Pancreas (tissue), 10 donors: ENCODE measurements around the gene L3MBTL3. TPM values are rescaled to one million over a fixed set of nuclear protein-coding genes. Genes with fewer than 3 reads are reported as not detected.

ENCODE experiments used
- ATAC-seq, 4 donors: fragments of 200-7000 bp; cut with Tn5 transposase; one replicate each; pipeline versions ENCODE4 v1.8.0 to v1.9.1; 2020; ENCODE audit warnings: mild to moderate bottlenecking in 4 of 4, moderate library complexity in 4 of 4
- DNase-seq, 6 donors: peaks; one replicate each; pipeline ENCODE4 v3.0.0-alpha.2; 2020
- FAIRE-seq: peaks from 2 replicates; lab custom pipeline; 2012; peaks lifted over from hg19 to GRCh38; lab: Jason Lieb, UNC
- H3K27ac ChIP-seq, 4 donors: fragments of 200-600 bp; sonication (generic); 1 replicate in 3 of 4; 2 replicates in 1 of 4; pipeline versions ENCODE4 v1.5.0 to v1.8.0; 2020
- H3K27me3 ChIP-seq, 4 donors: fragments of 200-600 bp; one replicate each; pipeline ENCODE4 v1.8.0; 2021
- H3K36me3 ChIP-seq, 3 donors: fragments of 200-600 bp; sonication (generic) in 1 of 3; one replicate each; pipeline versions ENCODE4 v1.5.0 to v1.8.0; 2020 to 2021
- H3K4me1 ChIP-seq, 3 donors: fragments of 200-600 bp; one replicate each; pipeline ENCODE4 v1.8.0; 2021
- H3K4me3 ChIP-seq, 4 donors: fragments of 200-600 bp; sonication (generic) in 2 of 4; one replicate each; pipeline versions ENCODE4 v1.5.0 to v1.8.0; 2020 to 2021
- H3K9me3 ChIP-seq, 4 donors: fragments of 200-600 bp; one replicate each; pipeline ENCODE4 v1.8.0; 2021
- WGBS, 2 donors: extraction: QIAGEN DNeasy Blood & Tissue Kit; methylation state at CpG; one replicate each; pipeline ENCODE4 v1.1.7; 2013; 5-methylcytosine and 5-hydroxymethylcytosine counted together
- intact Hi-C, 3 donors: fragments of 100-400 bp; cut with DNase I; formaldehyde crosslinking; loops; one replicate each; pipeline versions ENCODE4 v1.11.1 to v1.14.2; 2022
- polyA plus RNA-seq, 2 donors: library from polyadenylated mRNA; stranded (reverse); fragments of 200-250 nt; gene quantifications; one replicate each; pipeline ENCODE4 v1.2.3, GENCODE V29; 2013
- total RNA-seq, 6 donors: library from RNA; stranded (reverse); fragmentation: NEBNext Ultra II Directional in 4 of 6; extraction: Animal tissue kit (Norgen Biotek cat#: 25700) in 4 of 6; gene quantifications; one replicate each; pipeline versions ENCODE4 v1.2.1 to v1.2.4, GENCODE V29; 2021 to 2023
- TF ChIP-seq, protein P1 (sequence below), 4 donors: fragments of 200-600 bp; sonication (generic) in 3 of 4; IDR thresholded peaks; one replicate each; pipeline versions ENCODE4 v1.5.0 to v1.8.0; 2021; ENCODE audit warnings: antibody characterized with exemption in 4 of 4
- donor health status: healthy with polysubstance abuse.
- donor health status: DM: no; HTN: no; CAD: no; lungs with moderate emphysema.
- donor health status: DM: no; HTN: no; CAD: no.
- donor health status: control.
- donor health status: control.
- donor health status: Bipolar disorder and iron deficiency.
- donor health status: DM: yes; HTN: yes; CAD: no.
- donor health status: DM: no; HTN: no; CAD: no.
- donor health status: DM: no; HTN: no; CAD: no.
- donor health status: DM: yes; HTN: yes; CAD: no.

The L3MBTL3 gene
- total and polyA plus RNA-seq, 8 donors, result 0.95 to 5.3 (median 3.1) TPM

- no peak for FAIRE-seq
- intact Hi-C loops, result no loop called here
- Histone ChIP-seq H3K9me3 (no peaks in the 10 kb centered on the region), H3K4me1 (no peaks in the 10 kb centered on the region), H3K27ac (no peak overlapping the region), H3K36me3 (no peaks in the 10 kb centered on the region), H3K4me3 (no peak overlapping the region), H3K27me3 (peaks cover 0 to 3% (median 0%) of the 10 kb centered on the region in 4 donors)
- 38 to 53% methylated on average over 2 of the region's 2 CpGs for WGBS, 2 donors
- TF ChIP-seq, protein P1, sequence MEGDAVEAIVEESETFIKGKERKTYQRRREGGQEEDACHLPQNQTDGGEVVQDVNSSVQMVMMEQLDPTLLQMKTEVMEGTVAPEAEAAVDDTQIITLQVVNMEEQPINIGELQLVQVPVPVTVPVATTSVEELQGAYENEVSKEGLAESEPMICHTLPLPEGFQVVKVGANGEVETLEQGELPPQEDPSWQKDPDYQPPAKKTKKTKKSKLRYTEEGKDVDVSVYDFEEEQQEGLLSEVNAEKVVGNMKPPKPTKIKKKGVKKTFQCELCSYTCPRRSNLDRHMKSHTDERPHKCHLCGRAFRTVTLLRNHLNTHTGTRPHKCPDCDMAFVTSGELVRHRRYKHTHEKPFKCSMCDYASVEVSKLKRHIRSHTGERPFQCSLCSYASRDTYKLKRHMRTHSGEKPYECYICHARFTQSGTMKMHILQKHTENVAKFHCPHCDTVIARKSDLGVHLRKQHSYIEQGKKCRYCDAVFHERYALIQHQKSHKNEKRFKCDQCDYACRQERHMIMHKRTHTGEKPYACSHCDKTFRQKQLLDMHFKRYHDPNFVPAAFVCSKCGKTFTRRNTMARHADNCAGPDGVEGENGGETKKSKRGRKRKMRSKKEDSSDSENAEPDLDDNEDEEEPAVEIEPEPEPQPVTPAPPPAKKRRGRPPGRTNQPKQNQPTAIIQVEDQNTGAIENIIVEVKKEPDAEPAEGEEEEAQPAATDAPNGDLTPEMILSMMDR (IDR thresholded peaks at IDR 0.05), result no peak
- ATAC-seq, result no peak
- no peak for DNase-seq
Observed at GRCh38 chr6:129981598-129981997, 36.8 kb upstream of the L3MBTL3 start.

DNA sequence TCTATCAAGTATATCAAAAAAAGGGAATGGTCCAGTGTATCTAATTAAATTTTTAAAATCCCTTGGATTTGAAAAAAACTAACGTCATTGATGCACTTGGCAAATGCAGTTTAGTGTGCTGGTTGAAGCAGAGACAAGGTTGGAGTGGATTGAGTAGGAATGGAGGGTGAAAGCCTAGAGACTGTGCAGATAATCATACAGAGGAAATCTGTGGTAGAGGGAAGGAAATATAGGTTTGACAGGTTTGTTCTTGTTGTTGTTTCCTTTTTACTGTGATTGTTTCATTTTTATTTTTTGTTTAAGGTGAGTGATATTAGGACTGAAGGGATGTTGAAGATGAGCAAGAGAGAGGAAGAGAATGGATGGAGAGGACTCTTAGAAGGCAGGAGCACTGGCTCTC, 29.0 kb upstream of the L3MBTL3 start:
- no peak overlapping the region for H3K4me3 ChIP-seq
- no peaks in the 10 kb centered on the region for H3K27me3 ChIP-seq
- TF ChIP-seq, protein P1 (IDR thresholded peaks at IDR 0.05), result no peak
- no peaks in the 10 kb centered on the region for H3K9me3 ChIP-seq
- no peak for DNase-seq
- no peak overlapping the region for H3K27ac ChIP-seq
- no peaks in the 10 kb centered on the region for H3K4me1 ChIP-seq
- WGBS, 2 donors, result 41 to 44% methylated on average over 1 of the region's 1 CpG
- ATAC-seq, result no peak
- intact Hi-C loops, result no loop called here
- FAIRE-seq, result no peak
- H3K36me3 ChIP-seq, result no peaks in the 10 kb centered on the region

GRCh38 chr6:129992881-129993280, 25.5 kb upstream of the L3MBTL3 start:
- Histone ChIP-seq H3K36me3 (no peaks in the 10 kb centered on the region), H3K4me3 (no peak overlapping the region), H3K9me3 (no peaks in the 10 kb centered on the region), H3K27me3 (no peaks in the 10 kb centered on the region), H3K4me1 (no peaks in the 10 kb centered on the region), H3K27ac (no peak overlapping the region)
- FAIRE-seq (no peak), ATAC-seq (no peak), DNase-seq (no peak)
- WGBS, 2 donors, result 59 to 73% methylated on average over 3 of the region's 3 CpGs
- intact Hi-C loops, result no loop called here
- TF ChIP-seq, protein P1 (IDR thresholded peaks at IDR 0.05), result no peak

DNA sequence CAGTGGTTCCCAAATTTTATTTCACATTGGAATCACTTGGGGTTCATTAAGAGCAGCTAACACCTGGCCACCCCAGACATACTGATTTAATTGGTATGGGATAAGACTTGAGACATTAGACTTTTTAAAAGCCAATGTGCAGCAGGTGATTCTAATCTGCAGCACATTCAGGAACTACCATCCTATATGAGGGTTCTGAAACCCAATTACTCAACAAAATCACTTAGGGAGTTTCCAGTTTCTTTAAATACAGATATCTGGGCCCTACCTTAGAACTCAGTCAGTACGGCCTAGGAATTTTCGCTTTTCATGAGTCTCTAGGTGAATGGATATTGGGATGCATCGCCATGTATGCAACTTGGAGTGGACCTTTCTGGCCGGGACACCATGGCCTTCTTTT, 24.0 kb upstream of the L3MBTL3 start:
- Histone ChIP-seq H3K27me3 (no peaks in the 10 kb centered on the region), H3K4me3 (no peak overlapping the region), H3K36me3 (no peaks in the 10 kb centered on the region), H3K4me1 (no peaks in the 10 kb centered on the region), H3K9me3 (no peaks in the 10 kb centered on the region), H3K27ac (no peak overlapping the region)
- intact Hi-C loops, result no loop called here
- DNase-seq (no peak), FAIRE-seq (no peak), ATAC-seq (no peak)
- WGBS, 2 donors, result 81% methylated on average over 4 of the region's 4 CpGs
- TF ChIP-seq, protein P1 (IDR thresholded peaks at IDR 0.05), result no peak

- Histone ChIP-seq H3K27me3 (no peaks in the 10 kb centered on the region), H3K36me3 (no peaks in the 10 kb centered on the region), H3K4me3 (no peak overlapping the region), H3K9me3 (no peaks in the 10 kb centered on the region), H3K4me1 (no peaks in the 10 kb centered on the region), H3K27ac (no peak overlapping the region)
- WGBS, 2 donors, result 60 to 61% methylated on average over 6 of the region's 6 CpGs
- ATAC-seq (no peak), FAIRE-seq (no peak), DNase-seq (no peak)
- intact Hi-C loops, result no loop called here
- TF ChIP-seq, protein P1 (IDR thresholded peaks at IDR 0.05), result no peak
Observed at GRCh38 chr6:129996387-129996786, 22.0 kb upstream of the L3MBTL3 start.
